ENCODE data around the gene TRIO.

DNA sequence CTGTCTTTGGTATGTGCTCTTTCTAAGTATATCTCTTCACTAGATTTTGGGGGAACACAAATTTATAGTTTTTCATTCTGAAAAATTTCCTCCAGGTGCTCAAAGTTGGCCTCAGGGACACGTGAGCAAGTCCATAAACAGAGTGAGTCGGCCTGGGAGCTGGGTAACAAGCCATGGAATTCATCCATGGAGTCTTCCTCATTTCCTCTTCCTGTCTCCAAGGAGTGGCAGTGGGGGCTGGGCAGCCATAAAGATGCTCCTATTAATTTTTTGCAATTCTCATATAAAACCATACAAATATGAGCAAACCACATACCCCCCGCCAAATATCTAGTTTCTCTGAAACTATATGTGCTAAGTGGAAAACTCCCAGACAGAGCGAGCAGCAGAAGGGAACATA, 301.9 kb downstream of the TRIO start:
- TF ChIP-seq ESRRG (CRISPR knock-in tag; IDR thresholded peaks at IDR 0.05), result no peak
- no peak for TF ChIP-seq CSDC2 (CRISPR knock-in tag; IDR thresholded peaks at IDR 0.05)
- no peak for TF ChIP-seq GLIS3 (CRISPR knock-in tag; IDR thresholded peaks at IDR 0.05)
- TF ChIP-seq, protein P1, sequence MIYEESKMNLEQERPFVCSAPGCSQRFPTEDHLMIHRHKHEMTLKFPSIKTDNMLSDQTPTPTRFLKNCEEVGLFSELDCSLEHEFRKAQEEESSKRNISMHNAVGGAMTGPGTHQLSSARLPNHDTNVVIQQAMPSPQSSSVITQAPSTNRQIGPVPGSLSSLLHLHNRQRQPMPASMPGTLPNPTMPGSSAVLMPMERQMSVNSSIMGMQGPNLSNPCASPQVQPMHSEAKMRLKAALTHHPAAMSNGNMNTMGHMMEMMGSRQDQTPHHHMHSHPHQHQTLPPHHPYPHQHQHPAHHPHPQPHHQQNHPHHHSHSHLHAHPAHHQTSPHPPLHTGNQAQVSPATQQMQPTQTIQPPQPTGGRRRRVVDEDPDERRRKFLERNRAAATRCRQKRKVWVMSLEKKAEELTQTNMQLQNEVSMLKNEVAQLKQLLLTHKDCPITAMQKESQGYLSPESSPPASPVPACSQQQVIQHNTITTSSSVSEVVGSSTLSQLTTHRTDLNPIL (CRISPR knock-in tag; IDR thresholded peaks at IDR 0.05; ENCODE audit: low read depth), result no peak
- TF ChIP-seq ZFP30 (CRISPR knock-in tag; IDR thresholded peaks at IDR 0.05), result no peak
- TF ChIP-seq TOX (CRISPR knock-in tag; IDR thresholded peaks at IDR 0.05; ENCODE audit: borderline replicate concordance), result 0 out of 2 replicates have a peak, but pooled peaks have one; percentile 5
- TF ChIP-seq RARB (CRISPR knock-in tag; IDR thresholded peaks at IDR 0.05), result no peak
- TF ChIP-seq OSR1 (CRISPR knock-in tag; IDR thresholded peaks at IDR 0.05), result no peak
- no peak for TF ChIP-seq ZNF565 (CRISPR knock-in tag; conservative IDR thresholded peaks at IDR 0.05; ENCODE audit: low read depth)
- no peak; the same call in 1 of the 2 replicates for TF ChIP-seq ZFP3 (CRISPR knock-in tag; IDR thresholded peaks at IDR 0.05)
- TF ChIP-seq TCF4 (CRISPR knock-in tag; IDR thresholded peaks at IDR 0.05; ENCODE audit: borderline replicate concordance), result no peak
